ENCODE data around the gene TMEM232.
"Not testable (repeated sequence)": the region's sequence is repeated elsewhere in the genome, so short reads cannot be mapped to it uniquely, and the experiment has no call there.

The TMEM232 gene

DNA sequence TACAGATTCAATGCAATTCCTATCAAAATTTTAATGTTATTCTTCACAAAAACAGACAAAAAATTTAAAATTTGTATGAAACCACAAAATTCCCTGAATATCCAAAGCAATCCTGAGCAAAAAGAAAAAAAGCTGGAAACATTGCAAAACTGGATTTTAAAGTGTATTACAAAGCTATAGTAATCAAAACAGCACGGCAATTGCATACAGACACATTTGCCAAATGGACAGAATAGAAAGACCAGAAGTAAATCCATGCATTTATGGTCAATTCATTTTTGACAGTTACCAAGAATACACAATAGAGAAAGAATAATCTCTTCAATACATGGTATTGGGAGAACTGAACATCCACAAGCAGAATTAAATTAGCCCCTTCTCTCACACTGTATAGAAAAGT is 110.5 kb downstream of the TMEM232 start:
- DNase-seq: no peak

DNA sequence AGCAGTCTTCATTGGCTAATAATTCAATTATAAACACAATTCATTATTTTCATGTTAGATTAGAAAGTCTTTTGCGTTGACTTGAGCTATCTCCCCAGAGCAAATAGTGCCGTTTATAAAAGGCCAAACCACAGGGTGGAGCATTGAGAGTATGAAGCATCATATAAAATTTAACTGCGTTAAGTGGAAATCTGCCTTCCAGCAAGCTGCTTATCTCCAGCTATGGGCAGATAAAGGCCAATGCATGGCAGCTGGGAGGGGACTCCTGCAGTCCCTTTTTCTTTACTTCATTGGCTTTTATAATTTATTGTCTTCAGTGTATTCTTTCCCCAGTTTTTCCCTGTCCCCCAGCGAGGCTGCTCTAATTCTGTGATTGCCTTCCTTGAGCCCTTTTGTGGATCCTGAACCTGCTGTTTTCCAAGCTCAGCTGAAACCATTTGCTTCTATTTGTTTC is 113.7 kb downstream of the TMEM232 start:
- DNase-seq: no peak

GRCh38 chr5:110611817-110612216 is 114.7 kb downstream of the TMEM232 start:
- no peak for DNase-seq

DNA sequence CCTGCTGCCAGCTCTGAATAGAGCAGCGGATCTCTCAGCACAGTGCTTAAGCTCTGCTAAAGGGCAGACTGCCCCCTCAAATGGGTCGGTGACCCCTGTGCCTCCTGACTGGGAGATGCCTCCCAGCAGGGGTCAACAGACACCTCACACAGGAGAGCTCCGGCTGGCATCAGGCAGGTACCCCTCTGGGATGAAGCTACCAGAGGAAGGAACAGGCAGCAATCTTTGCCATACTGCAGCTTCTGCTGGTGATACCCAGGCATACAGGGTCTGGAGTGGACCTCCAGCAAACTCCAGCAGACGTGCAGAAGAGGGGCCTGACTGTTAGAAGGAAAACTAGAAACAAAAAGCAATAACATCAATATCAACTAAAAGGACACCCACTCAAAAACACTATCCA is 131.6 kb downstream of the TMEM232 start:
- DNase-seq: no peak

- DNase-seq: no peak
These were observed 136.3 kb downstream of the TMEM232 start for GRCh38 chr5:110590187-110590586.

- no peak for DNase-seq
These were observed 138.0 kb downstream of the TMEM232 start for GRCh38 chr5:110588286-110588980.

- no peak for DNase-seq
These were observed 145.8 kb downstream of the TMEM232 start for GRCh38 chr5:110580625-110581024.

- no peak for DNase-seq
These were observed 153.7 kb downstream of the TMEM232 start for GRCh38 chr5:110572729-110573128.

GRCh38 chr5:110562191-110562590 is 164.3 kb downstream of the TMEM232 start:
- no peak for DNase-seq

- no peak for DNase-seq
These were observed 165.0 kb downstream of the TMEM232 start for GRCh38 chr5:110561510-110561909.

DNA sequence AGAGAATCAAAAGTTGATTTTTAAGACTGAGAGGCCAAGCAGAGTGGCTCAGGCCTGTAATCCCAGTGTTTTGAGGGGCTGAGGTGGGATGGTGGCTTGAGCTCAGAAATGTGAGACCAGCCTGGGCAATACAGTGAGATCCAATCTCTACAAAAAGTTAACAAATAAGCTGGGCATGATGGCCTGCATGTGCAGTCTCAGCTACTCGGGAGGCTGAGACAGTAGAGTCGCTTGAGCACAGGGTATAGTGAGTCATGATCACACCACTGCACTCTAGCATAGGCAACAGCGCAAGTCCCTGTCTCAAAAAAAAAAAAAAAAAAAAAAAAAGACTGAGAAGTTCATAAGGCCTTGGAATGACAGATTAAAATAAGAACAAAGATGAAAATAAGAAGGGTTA is 177.2 kb downstream of the TMEM232 start:
- DNase-seq: no peak

DNA sequence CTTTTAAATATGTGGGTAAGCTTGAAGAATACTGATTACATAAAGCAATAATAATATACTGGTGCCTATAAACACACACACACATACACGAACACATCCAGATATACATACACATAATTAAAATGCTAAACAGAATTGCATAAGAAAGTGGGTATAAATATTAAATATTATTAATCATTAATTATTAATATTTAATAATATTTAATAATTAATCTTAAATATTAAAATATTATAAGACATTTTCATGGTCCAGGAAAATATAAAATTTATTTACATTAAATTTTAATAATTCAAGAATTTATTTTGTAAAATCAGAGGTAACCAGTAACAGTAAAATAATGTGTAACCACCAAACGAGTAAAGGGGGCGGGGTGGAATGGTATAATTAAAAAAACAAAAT is 178.3 kb downstream of the TMEM232 start:
- DNase-seq: no peak

GRCh38 chr5:110547495-110547894 is 179.0 kb downstream of the TMEM232 start:
- no peak for DNase-seq

DNA sequence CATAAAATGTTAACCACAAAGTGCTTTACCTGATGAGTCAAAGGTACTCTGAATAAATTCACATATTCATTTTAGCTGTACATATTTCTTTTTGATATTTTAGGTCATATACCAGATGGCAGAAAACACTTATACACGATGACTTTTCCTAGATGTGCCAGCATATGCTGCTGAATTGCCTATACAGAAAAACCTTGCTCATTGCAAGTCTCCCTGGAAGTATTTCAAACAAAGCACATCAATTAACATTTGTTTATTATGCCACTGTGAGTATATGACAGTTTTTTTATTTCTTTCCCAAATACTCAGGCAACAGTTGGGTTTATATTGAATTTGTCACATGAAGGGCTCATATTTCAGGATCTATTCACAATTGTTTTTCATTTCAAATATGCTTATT is 180.8 kb downstream of the TMEM232 start:
- peak; percentile 60 for DNase-seq

DNA sequence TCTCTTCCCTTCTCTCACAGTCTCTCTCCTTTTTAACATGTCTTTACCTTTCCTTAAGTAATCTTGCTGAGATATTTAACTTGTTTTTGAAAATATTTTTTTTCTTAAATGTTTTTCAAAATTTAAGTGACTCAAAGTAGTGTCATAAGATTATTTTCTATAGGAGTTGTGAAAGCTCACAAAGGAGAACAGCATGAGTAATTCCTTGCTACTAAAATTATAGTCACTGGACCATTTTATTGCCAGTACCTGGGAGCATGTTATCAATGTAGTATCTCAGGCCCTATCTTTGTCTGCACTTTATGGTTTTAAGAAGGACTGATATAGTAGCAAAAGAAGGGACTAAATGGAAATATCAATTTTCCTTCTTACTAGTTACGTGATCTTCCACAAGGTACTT is 181.9 kb downstream of the TMEM232 start:
- DNase-seq: no peak

GRCh38 chr5:110542949-110543348 is 183.5 kb downstream of the TMEM232 start:
- DNase-seq: no peak

GRCh38 chr5:110536120-110537115 is 190.1 kb downstream of the TMEM232 start:
- no peak for DNase-seq

DNA sequence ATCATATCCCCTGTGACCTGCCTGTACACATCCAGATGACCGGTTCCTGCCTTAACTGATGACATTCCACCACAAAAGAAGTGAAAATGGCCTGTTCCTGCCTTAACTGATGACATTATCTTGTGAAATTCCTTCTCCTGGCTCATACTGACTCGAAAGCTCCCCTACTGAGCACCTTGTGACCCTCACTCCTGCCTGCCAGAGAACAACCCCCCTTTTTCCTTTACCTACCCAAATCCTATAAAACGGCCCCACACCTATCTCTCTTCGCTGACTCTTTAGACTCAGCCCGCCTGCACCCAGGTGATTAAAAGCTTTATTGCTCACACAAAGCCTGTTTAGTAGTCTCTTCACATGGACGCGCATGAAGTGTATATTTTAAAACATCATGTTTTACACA is 191.3 kb downstream of the TMEM232 start:
- DNase-seq: not testable (repeated sequence)

- no peak for DNase-seq
These were observed 200.7 kb downstream of the TMEM232 start for GRCh38 chr5:110525762-110526161.

- no peak for DNase-seq
These were observed 209.1 kb downstream of the TMEM232 start for GRCh38 chr5:110517396-110517795.

- DNase-seq: no peak
These were observed 212.4 kb downstream of the TMEM232 start for GRCh38 chr5:110514030-110514429.

- no peak for DNase-seq
These were observed 214.2 kb downstream of the TMEM232 start for GRCh38 chr5:110512266-110512665.

DNA sequence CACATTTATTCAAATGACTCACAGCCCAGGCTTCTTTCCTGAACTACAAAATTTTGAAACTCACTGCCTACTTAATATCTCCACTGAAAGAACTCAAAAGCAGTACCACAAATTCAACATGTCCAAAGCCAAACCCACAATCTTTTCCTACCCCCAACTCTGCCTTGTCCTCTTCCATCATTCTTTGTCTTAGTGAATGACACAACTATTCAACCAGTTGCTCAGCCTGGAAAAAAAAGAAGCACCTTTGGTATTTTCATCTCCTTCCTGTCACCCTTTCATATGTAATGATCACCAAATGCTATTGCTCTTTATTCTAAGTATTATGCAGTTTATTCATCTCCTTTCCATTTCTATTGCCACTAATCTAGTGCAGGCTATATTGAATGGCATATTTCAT is 216.3 kb downstream of the TMEM232 start:
- DNase-seq: no peak

DNA sequence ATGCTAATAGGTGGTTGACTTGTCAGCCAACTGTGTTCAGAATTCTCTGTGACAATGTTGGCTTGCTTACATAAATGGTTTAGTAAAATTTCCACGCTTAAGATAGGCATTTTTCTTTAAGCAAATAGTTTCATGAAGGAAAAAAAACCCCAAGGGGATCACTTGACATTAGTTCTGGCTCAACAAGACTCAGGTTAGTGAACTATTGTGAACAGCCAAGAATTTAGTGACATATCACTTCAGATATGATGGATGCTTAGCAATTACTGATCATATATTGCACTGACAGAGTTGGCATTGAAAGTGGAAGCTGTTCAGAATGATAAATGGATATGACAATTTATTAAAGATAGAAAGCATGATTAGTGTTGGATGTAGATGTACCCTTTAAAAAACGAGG is 218.5 kb downstream of the TMEM232 start:
- DNase-seq: no peak

Data from NCI-H524 treated with DMSO at 0.1 percent for 48 hours (cell line).